K562 (cell line): Measurements from ENCODE around the gene TESK2. TPM values are rescaled to one million over a fixed set of nuclear protein-coding genes. Genes with fewer than 3 reads are reported as not detected.

Experiments
- CC2D1A ChIP-seq: fragments of 450-650 bp; IDR thresholded peaks from 2 replicates; pipeline ENCODE4 v1.6.1; 2017; ENCODE audit warnings: mild to moderate bottlenecking
- KDM2B ChIP-seq: fragments of 250-450 bp; sonication (Bioruptor Pico); IDR thresholded peaks from 2 replicates; pipeline ENCODE4 v1.8.0; 2021; ENCODE audit warnings: mild to moderate bottlenecking, moderate library complexity
- RB1 ChIP-seq: fragments of 450-650 bp; IDR thresholded peaks from 2 replicates; pipeline ENCODE4 v1.6.1; 2017; ENCODE audit warnings: low read depth, mild to moderate bottlenecking
- RFX1 ChIP-seq: fragments of 450-650 bp; IDR thresholded peaks from 2 replicates; pipeline ENCODE4 v1.6.1; 2016; ENCODE audit warnings: mild to moderate bottlenecking, moderate library complexity
- SMC3 ChIP-seq: conservative IDR thresholded peaks from 2 replicates; pipeline ENCODE4 v1.6.1; 2011; ENCODE audit warnings: low read depth, low read length, improper control_type of control experiment; ENCODE audit not compliant: insufficient read depth
- STAT5A ChIP-seq: IDR thresholded peaks from 2 replicates; pipeline ENCODE4 v1.6.1; 2012; ENCODE audit warnings: low read length, inconsistent platforms, borderline replicate concordance
- TCFL5 ChIP-seq: fragments of 250-450 bp; sonication (Bioruptor Pico); conservative IDR thresholded peaks from 2 replicates; pipeline ENCODE4 v1.6.1; 2021; ENCODE audit warnings: mild to moderate bottlenecking, moderate library complexity, matching md5 sums
- ZNF431 ChIP-seq: sonication (generic); formaldehyde crosslinking; IDR thresholded peaks from 2 replicates; pipeline ENCODE4 v1.8.0; 2022; ENCODE audit warnings: mild to moderate bottlenecking, missing genetic modification reagents
- polyA plus RNA-seq, 8 experiments: library from polyadenylated mRNA; depleted of rRNA in 4 of 8; stranded (reverse) in 5 of 8; unstranded in 3 of 8; fragments of >200 nt; fragmentation: Nextera tagmentation in 2 of 8; fragmentation: Illumina TruSeq in 1 of 8; extraction: Ambion mirVana in 2 of 8; extraction: Trizol in 1 of 8; gene quantifications; 2 replicates each; pipeline versions ENCODE4 v1.2.1 to v1.2.3, GENCODE V29; 2011 to 2014; ENCODE audit warnings: inconsistent platforms in 1 of 8, missing spikeins in 1 of 8
- total RNA-seq, 7 experiments: library from RNA; depleted of rRNA in 6 of 7; stranded (reverse); fragments of >200 nt in 6 of 7; fragmentation: Illumina TruSeq in 2 of 7; extraction: Trizol in 2 of 7; gene quantifications; 2 replicates each; pipeline versions ENCODE4 v1.2.1 to v1.2.3, GENCODE V29; 2011 to 2021; ENCODE audit warnings: low replicate concordance in 1 of 7
- TF ChIP-seq, protein P1 (sequence below): fragments of 250-450 bp; sonication (Bioruptor Pico); IDR thresholded peaks from 2 replicates; pipeline ENCODE4 v1.4.0; 2020; ENCODE audit warnings: mild to moderate bottlenecking, moderate library complexity
- TF ChIP-seq, protein P2 (sequence below): fragments of 250-450 bp; sonication (Bioruptor Pico); IDR thresholded peaks from 2 replicates; pipeline ENCODE4 v1.4.0; 2020; ENCODE audit warnings: mild to moderate bottlenecking, moderate library complexity
- TF ChIP-seq, protein P3 (sequence below): IDR thresholded peaks from 2 replicates; pipeline ENCODE4 v1.6.1; 2012; ENCODE audit warnings: low read depth, low read length, improper control_type of control experiment, borderline replicate concordance
- TF ChIP-seq, protein P4 (sequence below): fragments of 250-450 bp; sonication (Bioruptor Pico); IDR thresholded peaks from 2 replicates; pipeline ENCODE4 v1.5.0; 2022; ENCODE audit warnings: mild to moderate bottlenecking

Gene TESK2
- total and polyA plus RNA-seq, 9 of the 15 experiments (the other 6 are each of a cell fraction or from before 2014, with no cell fraction given) = 1.6 to 5.3 (median 3.7) TPM

DNA sequence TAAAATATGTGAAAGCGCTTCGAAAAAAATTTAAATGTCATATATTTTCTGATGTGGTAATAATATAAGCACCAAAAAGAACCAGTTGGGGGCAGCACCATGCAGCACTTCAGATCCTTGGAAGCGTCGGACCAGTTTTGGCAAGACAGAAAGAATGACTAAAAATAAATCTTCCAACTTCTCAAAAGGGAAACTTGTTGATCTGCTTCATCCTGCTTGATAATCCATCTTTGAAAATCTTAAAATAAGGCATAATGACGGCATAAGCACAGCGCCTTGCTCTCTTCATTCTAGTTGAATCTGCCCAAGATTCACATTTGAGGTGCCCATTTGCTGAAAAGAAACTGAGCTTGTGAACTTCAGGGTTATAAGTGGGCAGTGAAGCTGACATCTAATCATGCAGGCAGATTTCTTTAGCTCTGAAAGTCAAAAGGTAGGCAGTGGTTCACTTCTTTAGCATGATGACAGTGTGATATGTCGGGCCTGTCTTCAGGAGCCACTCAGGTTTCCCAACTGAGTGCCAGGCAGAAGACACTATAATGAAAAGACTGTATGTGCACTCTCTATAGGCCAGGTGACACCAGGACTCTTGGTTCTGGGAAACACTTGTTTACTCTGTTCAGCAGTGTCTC, 131.0 kb downstream of the TESK2 start (continued):
- TF ChIP-seq, protein P1, sequence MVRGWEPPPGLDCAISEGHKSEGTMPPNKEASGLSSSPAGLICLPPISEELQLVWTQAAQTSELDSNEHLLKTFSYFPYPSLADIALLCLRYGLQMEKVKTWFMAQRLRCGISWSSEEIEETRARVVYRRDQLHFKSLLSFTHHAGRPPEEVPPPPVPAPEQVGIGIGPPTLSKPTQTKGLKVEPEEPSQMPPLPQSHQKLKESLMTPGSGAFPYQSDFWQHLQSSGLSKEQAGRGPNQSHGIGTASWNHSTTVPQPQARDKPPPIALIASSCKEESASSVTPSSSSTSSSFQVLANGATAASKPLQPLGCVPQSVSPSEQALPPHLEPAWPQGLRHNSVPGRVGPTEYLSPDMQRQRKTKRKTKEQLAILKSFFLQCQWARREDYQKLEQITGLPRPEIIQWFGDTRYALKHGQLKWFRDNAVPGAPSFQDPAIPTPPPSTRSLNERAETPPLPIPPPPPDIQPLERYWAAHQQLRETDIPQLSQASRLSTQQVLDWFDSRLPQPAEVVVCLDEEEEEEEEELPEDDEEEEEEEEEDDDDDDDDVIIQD = no peak
- TF ChIP-seq STAT5A (no peak), KDM2B (CRISPR knock-in tag) (no peak), CC2D1A (0 out of 2 replicates have a peak, but pooled peaks have one; percentile 16), RB1 (0 out of 2 replicates have a peak, but pooled peaks have one; percentile 18), SMC3 (peak; percentile 50; the same call in 1 of the 2 replicates), ZNF431 (CRISPR knock-in tag) (no peak), TCFL5 (CRISPR knock-in tag) (no peak), RFX1 (no peak)
- TF ChIP-seq, protein P2, sequence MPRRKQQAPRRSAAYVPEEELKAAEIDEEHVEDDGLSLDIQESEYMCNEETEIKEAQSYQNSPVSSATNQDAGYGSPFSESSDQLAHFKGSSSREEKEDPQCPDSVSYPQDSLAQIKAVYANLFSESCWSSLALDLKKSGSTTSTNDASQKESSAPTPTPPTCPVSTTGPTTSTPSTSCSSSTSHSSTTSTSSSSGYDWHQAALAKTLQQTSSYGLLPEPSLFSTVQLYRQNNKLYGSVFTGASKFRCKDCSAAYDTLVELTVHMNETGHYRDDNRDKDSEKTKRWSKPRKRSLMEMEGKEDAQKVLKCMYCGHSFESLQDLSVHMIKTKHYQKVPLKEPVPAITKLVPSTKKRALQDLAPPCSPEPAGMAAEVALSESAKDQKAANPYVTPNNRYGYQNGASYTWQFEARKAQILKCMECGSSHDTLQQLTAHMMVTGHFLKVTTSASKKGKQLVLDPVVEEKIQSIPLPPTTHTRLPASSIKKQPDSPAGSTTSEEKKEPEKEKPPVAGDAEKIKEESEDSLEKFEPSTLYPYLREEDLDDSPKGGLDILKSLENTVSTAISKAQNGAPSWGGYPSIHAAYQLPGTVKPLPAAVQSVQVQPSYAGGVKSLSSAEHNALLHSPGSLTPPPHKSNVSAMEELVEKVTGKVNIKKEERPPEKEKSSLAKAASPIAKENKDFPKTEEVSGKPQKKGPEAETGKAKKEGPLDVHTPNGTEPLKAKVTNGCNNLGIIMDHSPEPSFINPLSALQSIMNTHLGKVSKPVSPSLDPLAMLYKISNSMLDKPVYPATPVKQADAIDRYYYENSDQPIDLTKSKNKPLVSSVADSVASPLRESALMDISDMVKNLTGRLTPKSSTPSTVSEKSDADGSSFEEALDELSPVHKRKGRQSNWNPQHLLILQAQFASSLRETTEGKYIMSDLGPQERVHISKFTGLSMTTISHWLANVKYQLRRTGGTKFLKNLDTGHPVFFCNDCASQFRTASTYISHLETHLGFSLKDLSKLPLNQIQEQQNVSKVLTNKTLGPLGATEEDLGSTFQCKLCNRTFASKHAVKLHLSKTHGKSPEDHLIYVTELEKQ (CRISPR knock-in tag) = no peak
- TF ChIP-seq, protein P3, sequence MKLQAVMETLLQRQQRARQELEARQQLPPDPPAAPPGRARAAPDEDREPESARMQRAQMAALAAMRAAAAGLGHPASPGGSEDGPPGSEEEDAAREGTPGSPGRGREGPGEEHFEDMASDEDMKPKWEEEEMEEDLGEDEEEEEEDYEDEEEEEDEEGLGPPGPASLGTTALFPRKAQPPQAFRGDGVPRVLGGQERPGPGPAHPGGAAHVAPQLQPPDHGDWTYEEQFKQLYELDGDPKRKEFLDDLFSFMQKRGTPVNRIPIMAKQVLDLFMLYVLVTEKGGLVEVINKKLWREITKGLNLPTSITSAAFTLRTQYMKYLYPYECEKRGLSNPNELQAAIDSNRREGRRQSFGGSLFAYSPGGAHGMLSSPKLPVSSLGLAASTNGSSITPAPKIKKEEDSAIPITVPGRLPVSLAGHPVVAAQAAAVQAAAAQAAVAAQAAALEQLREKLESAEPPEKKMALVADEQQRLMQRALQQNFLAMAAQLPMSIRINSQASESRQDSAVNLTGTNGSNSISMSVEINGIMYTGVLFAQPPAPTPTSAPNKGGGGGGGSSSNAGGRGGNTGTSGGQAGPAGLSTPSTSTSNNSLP = peak; percentile 68; the same call in 1 of the 2 replicates
- TF ChIP-seq, protein P4, sequence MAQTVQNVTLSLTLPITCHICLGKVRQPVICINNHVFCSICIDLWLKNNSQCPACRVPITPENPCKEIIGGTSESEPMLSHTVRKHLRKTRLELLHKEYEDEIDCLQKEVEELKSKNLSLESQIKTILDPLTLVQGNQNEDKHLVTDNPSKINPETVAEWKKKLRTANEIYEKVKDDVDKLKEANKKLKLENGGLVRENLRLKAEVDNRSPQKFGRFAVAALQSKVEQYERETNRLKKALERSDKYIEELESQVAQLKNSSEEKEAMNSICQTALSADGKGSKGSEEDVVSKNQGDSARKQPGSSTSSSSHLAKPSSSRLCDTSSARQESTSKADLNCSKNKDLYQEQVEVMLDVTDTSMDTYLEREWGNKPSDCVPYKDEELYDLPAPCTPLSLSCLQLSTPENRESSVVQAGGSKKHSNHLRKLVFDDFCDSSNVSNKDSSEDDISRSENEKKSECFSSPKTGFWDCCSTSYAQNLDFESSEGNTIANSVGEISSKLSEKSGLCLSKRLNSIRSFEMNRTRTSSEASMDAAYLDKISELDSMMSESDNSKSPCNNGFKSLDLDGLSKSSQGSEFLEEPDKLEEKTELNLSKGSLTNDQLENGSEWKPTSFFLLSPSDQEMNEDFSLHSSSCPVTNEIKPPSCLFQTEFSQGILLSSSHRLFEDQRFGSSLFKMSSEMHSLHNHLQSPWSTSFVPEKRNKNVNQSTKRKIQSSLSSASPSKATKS (CRISPR knock-in tag) = no peak
